HEK293 (cell line): ENCODE measurements around the gene DDX51.

Experiments used
- CTCF ChIA-PET: fragments of 350-600 bp; formaldehyde crosslinking; extraction: SDS; loops from one replicate; lab custom pipeline; 2021; ENCODE audit warnings: antibody characterized with exemption; lab: Yijun Ruan, JAX
- POLR2A ChIA-PET: fragments of 300-600 bp; formaldehyde crosslinking; extraction: SDS; loops from one replicate; lab custom pipeline; 2020; ENCODE audit warnings: antibody characterized with exemption, inconsistent platforms; lab: Yijun Ruan, JAX
- H3K27ac ChIP-seq: fragments of 200-500 bp; sonication (Bioruptor generic); 2 replicates; pipeline ENCODE4 v1.5.1; 2014; ENCODE audit warnings: low read depth, low read length, control low read depth, inconsistent platforms; ENCODE audit errors: extremely low read depth
- H3K36me3 ChIP-seq, 2 experiments: fragments of 200-500 bp in 1 of 2; sonication (Bioruptor generic) in 1 of 2; 1 replicate in 1 of 2; 2 replicates in 1 of 2; pipeline ENCODE4 v1.5.1; 2014 to 2017; ENCODE audit warnings: inconsistent platforms in 2 of 2, low read length in 2 of 2; ENCODE audit not compliant: control insufficient read depth in 2 of 2, insufficient read depth in 1 of 2
- H3K4me1 ChIP-seq: fragments of 200-500 bp; sonication (Bioruptor generic); 2 replicates; pipeline ENCODE4 v1.5.1; 2014; ENCODE audit warnings: mild to moderate bottlenecking, low read length, inconsistent platforms; ENCODE audit not compliant: control insufficient read depth, insufficient read depth
- H3K4me3 ChIP-seq: 2 replicates; pipeline ENCODE4 v1.5.1; 2011; ENCODE audit warnings: low read depth, mild to moderate bottlenecking, control low read depth, low read length, moderate library complexity
- H3K9me3 ChIP-seq: fragments of 200-500 bp; sonication (Bioruptor generic); 2 replicates; pipeline ENCODE4 v1.5.1; 2014; ENCODE audit warnings: low read depth, low read length, inconsistent platforms; ENCODE audit not compliant: control insufficient read depth, insufficient read depth
- EGR2 ChIP-seq: fragments of 450-650 bp; formaldehyde crosslinking; IDR thresholded peaks from 2 replicates; pipeline ENCODE4 v1.5.1; 2016; ENCODE audit warnings: low read depth, missing biosample characterization, missing genetic modification characterization
- GLIS2 ChIP-seq: fragments of 450-650 bp; formaldehyde crosslinking; IDR thresholded peaks from 2 replicates; pipeline ENCODE4 v1.5.1; 2016; ENCODE audit warnings: missing biosample characterization, missing genetic modification characterization
- HOXD13 ChIP-seq: sonication (generic); formaldehyde crosslinking; IDR thresholded peaks from 2 replicates; pipeline ENCODE4 v1.8.0; 2022; ENCODE audit warnings: missing genetic modification reagents, borderline replicate concordance
- KLF7 ChIP-seq: fragments of 450-650 bp; formaldehyde crosslinking; IDR thresholded peaks from 2 replicates; pipeline ENCODE4 v1.5.1; 2016; ENCODE audit warnings: missing biosample characterization, missing genetic modification characterization, borderline replicate concordance
- KLF8 ChIP-seq: fragments of 450-650 bp; formaldehyde crosslinking; IDR thresholded peaks from 2 replicates; pipeline ENCODE4 v1.5.1; 2016; ENCODE audit warnings: missing biosample characterization, missing genetic modification characterization
- REPIN1 ChIP-seq: fragments of 450-650 bp; formaldehyde crosslinking; IDR thresholded peaks from 2 replicates; pipeline ENCODE4 v1.5.1; 2017; ENCODE audit warnings: missing biosample characterization, missing genetic modification characterization, low read depth
- SCRT2 ChIP-seq: fragments of 450-650 bp; formaldehyde crosslinking; IDR thresholded peaks from 2 replicates; pipeline ENCODE4 v1.5.1; 2016; ENCODE audit warnings: missing biosample characterization, missing genetic modification characterization
- SP7 ChIP-seq: fragments of 450-650 bp; formaldehyde crosslinking; IDR thresholded peaks from 2 replicates; pipeline ENCODE4 v1.5.1; 2016; ENCODE audit warnings: missing biosample characterization, missing genetic modification characterization
- YY2 ChIP-seq: fragments of 450-650 bp; formaldehyde crosslinking; IDR thresholded peaks from 2 replicates; pipeline ENCODE4 v1.5.1; 2016; ENCODE audit warnings: missing biosample characterization, missing genetic modification characterization
- ZNF416 ChIP-seq: fragments of 450-650 bp; formaldehyde crosslinking; IDR thresholded peaks from 2 replicates; pipeline ENCODE4 v1.5.1; 2016; ENCODE audit warnings: missing biosample characterization, missing genetic modification characterization
- ZNF585B ChIP-seq: fragments of 450-650 bp; formaldehyde crosslinking; IDR thresholded peaks from 2 replicates; pipeline ENCODE4 v1.5.1; 2016; ENCODE audit warnings: missing biosample characterization, missing genetic modification characterization
- ZNF600 ChIP-seq: fragments of 450-650 bp; formaldehyde crosslinking; IDR thresholded peaks from 2 replicates; pipeline ENCODE4 v1.5.1; 2016; ENCODE audit warnings: missing biosample characterization, missing genetic modification characterization
- ZNF791 ChIP-seq: fragments of 450-650 bp; formaldehyde crosslinking; IDR thresholded peaks from 2 replicates; pipeline ENCODE4 v1.5.1; 2016; ENCODE audit warnings: missing biosample characterization, missing genetic modification characterization
- TF ChIP-seq, protein P1 (sequence below): fragments of 450-650 bp; formaldehyde crosslinking; IDR thresholded peaks from 2 replicates; pipeline ENCODE4 v1.5.1; 2016; ENCODE audit warnings: missing biosample characterization, missing genetic modification characterization
- TF ChIP-seq, protein P2 (sequence below): fragments of 450-650 bp; formaldehyde crosslinking; IDR thresholded peaks from 2 replicates; pipeline ENCODE4 v1.5.1; 2016; ENCODE audit warnings: missing biosample characterization, missing genetic modification characterization

The DDX51 gene

DNA sequence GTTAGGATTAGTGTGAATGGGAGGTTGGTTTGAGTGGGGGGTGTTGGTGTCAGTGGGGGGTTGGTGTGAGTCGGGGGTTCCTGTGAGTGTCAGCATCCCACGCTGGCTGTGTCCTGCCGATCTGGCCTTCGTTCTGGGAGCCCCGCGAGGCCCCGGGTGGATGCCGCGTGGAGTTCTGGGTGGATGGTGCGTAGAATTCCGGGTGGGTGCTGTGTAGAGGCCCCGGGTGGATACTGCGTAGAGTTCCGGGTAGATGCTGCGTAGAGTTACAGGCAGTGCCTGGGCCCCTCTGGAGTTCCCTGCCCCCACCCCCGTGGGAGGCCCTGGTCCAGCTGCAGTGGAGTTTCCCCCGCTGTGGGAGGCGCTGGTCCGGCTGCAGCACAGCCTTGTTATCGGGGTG is 8.8 kb upstream of the DDX51 start:
- TF ChIP-seq, protein P1, sequence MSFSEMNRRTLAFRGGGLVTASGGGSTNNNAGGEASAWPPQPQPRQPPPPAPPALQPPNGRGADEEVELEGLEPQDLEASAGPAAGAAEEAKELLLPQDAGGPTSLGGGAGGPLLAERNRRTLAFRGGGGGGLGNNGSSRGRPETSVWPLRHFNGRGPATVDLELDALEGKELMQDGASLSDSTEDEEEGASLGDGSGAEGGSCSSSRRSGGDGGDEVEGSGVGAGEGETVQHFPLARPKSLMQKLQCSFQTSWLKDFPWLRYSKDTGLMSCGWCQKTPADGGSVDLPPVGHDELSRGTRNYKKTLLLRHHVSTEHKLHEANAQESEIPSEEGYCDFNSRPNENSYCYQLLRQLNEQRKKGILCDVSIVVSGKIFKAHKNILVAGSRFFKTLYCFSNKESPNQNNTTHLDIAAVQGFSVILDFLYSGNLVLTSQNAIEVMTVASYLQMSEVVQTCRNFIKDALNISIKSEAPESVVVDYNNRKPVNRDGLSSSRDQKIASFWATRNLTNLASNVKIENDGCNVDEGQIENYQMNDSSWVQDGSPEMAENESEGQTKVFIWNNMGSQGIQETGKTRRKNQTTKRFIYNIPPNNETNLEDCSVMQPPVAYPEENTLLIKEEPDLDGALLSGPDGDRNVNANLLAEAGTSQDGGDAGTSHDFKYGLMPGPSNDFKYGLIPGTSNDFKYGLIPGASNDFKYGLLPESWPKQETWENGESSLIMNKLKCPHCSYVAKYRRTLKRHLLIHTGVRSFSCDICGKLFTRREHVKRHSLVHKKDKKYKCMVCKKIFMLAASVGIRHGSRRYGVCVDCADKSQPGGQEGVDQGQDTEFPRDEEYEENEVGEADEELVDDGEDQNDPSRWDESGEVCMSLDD (tag by site-specific recombination): peak; percentile 37; the same call in 1 of the 2 replicates
- TF ChIP-seq YY2 (tag by site-specific recombination): no peak
- TF ChIP-seq, protein P2, sequence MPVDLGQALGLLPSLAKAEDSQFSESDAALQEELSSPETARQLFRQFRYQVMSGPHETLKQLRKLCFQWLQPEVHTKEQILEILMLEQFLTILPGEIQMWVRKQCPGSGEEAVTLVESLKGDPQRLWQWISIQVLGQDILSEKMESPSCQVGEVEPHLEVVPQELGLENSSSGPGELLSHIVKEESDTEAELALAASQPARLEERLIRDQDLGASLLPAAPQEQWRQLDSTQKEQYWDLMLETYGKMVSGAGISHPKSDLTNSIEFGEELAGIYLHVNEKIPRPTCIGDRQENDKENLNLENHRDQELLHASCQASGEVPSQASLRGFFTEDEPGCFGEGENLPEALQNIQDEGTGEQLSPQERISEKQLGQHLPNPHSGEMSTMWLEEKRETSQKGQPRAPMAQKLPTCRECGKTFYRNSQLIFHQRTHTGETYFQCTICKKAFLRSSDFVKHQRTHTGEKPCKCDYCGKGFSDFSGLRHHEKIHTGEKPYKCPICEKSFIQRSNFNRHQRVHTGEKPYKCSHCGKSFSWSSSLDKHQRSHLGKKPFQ (tag by site-specific recombination): peak; percentile 75
- no peak for TF ChIP-seq SP7 (tag by site-specific recombination)
- Histone ChIP-seq H3K9me3 (no peaks in the 10 kb centered on the region), H3K4me1 (no peaks in the 10 kb centered on the region), H3K36me3 (peaks cover 13 to 43% of the 10 kb centered on the region in 2 experiments; a peak in 2 of 3 replicates), H3K4me3 (no peak overlapping the region), H3K27ac (no peak overlapping the region)
- POLR2A ChIA-PET: no interaction called here
- CTCF ChIA-PET: interaction anchor here (1.3 to 1.8 kb wide), 5 partner anchors 8 to 462 kb away, joined by 5 to 33 read pairs (median 13); no protein-coding TSS in a partner anchor

DNA sequence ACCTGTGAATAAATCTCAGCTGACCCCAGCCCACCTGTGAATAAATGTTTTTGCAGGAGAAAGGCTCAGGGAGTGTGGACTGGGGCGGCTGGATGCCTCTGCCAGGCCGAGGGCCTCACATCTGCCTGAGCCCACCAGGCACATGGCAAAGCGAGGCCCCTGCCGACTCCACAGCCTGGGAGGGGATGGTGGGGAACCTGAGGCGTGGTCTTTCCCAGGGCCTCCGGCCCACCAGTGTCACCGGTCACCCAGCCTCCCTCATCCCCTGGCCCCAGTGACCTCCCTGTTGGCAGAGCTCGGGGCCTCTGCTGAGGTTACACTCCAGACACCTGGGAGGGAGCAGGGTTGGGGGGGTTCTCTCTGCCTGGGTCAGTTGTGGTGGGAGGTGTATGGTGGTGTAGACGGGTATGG is 8.3 kb upstream of the DDX51 start:
- Histone ChIP-seq H3K4me3 (no peak overlapping the region), H3K4me1 (no peaks in the 10 kb centered on the region), H3K27ac (no peak overlapping the region), H3K9me3 (no peaks in the 10 kb centered on the region), H3K36me3 (peaks cover 13 to 43% of the 10 kb centered on the region in 2 experiments; a peak in 2 of 3 replicates)
- TF ChIP-seq ZNF600 (tag by site-specific recombination) (no peak), HOXD13 (CRISPR knock-in tag) (no peak), ZNF416 (no peak), REPIN1 (no peak), EGR2 (tag by site-specific recombination) (peak; percentile 30; the same call in 1 of the 2 replicates)
- POLR2A ChIA-PET: interaction anchor here (0.7 kb wide), 1 partner anchor 144 kb away, joined by 4 read pairs; no protein-coding TSS in a partner anchor
- CTCF ChIA-PET: interaction anchor here (1.1 to 1.8 kb wide), 3 partner anchors 261 to 264 kb away, joined by 3 to 33 read pairs (median 3); no protein-coding TSS in a partner anchor

- H3K4me3 ChIP-seq: no peak overlapping the region
- H3K36me3 ChIP-seq: peaks cover 10 to 43% of the 10 kb centered on the region in 2 experiments; a peak in 2 of 3 replicates
- ChIA-PET POLR2A (interaction anchor here (0.5 to 0.7 kb wide), 2 partner anchors 144 to 289 kb away, joined by 3 to 4 read pairs; no protein-coding TSS in a partner anchor), CTCF (interaction anchor here (1.1 kb wide), 2 partner anchors 262 to 265 kb away, joined by 3 read pairs; no protein-coding TSS in a partner anchor)
- H3K4me1 ChIP-seq: no peaks in the 10 kb centered on the region
- TF ChIP-seq KLF8 (tag by site-specific recombination) (no peak), SCRT2 (no peak), GLIS2 (tag by site-specific recombination) (peak; percentile 35), ZNF585B (tag by site-specific recombination) (no peak), KLF7 (no peak), ZNF791 (tag by site-specific recombination) (no peak)
- no peak overlapping the region for H3K27ac ChIP-seq
- H3K9me3 ChIP-seq: no peaks in the 10 kb centered on the region
Measured at GRCh38 chr12:132151766-132152410, 7.8 kb upstream of the DDX51 start.
